Hepatic stellate cell (primary cell): ENCODE data around the gene HCFC2.
"Not testable (repeated sequence)": the region's sequence is repeated elsewhere in the genome, so short reads cannot be mapped to it uniquely, and the experiment has no call there.

Experiments
- DNase-seq: peaks from one replicate; pipeline ENCODE4 v3.0.0; 2011; ENCODE audit warnings: low spot score

HCFC2 gene

DNA sequence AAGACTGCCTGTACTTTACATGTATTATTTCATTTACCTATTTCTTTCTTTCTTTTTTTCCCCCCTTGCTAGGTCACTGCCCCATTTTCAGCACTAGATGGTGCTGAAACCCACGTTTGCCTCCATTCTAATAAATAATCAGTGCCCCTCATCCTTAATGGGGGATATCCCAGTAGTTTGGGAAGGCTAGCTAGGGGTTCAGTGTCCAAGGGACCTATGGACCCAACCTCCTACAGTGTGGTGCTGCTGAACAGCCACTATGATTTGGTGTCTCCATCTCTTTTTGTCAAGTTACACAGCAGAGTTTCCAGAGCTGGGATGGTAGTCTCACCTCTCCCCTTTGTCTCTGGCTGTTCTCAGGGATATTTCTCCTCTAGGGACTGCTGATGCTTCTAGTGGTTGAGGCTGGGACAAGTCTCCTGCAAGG is 6.5 kb upstream of the HCFC2 start:
- no peak for DNase-seq

DNA sequence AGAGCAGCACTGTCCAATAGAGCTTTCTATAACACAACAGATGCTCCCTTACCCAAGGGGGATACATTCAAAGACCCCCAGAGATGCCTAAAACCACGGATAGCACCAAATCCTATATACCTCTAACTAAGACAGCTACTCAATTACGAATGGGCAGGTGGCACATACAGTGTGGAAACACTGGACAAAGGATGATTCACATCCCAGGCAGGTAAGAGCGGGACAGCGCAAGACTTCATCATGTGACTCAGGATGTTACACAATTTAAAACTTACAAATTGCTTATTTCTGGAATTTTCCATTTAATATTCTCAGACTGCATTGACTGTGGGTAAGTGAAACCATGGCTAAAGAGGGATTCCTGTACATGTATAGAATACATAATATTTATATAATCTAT is 5.5 kb upstream of the HCFC2 start:
- DNase-seq, result no peak

- DNase-seq, result no peak
Measured at GRCh38 chr12:104059963-104060362, 4.4 kb upstream of the HCFC2 start.

GRCh38 chr12:104060791-104061190 is 3.5 kb upstream of the HCFC2 start:
- DNase-seq, result no peak

- no peak for DNase-seq
Measured at GRCh38 chr12:104063712-104064030, 660 bp upstream of the HCFC2 start.

DNA sequence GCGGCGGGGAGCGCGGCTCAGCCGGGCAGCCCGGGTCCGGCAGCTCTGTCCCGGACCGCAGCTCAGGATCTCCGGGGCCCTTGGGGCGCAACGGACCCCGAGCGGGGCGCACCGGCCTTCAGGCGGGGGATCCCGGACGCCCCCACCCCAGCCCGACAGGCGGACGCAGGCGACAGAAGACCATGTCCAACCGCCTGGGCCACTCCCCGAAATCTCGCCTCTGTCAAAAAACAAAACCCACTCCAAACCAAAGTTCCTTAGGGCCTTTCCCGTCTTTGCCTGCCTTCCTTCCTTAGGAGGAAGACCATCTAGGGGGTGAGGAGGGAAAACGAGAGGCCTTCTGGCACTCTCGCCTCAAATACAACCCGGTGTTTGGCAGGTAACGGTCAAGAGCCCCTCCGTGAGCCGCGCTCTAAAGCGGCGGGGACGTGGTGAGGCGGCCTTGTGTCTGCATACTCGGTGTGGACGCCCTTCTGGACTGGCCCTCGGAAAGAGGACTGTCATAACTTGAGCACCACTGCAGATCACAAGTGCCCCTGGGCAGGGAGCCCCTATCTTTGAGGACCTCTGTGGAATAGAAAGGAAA is 604 bp downstream of the HCFC2 start:
- DNase-seq, result peak; percentile 31

GRCh38 chr12:104072099-104072498 is 7.8 kb downstream of the HCFC2 start:
- no peak for DNase-seq

- DNase-seq, result no peak
Measured at GRCh38 chr12:104073699-104074098, 9.4 kb downstream of the HCFC2 start.

- DNase-seq, result no peak
Measured at GRCh38 chr12:104079024-104079423, 14.7 kb downstream of the HCFC2 start.

- no peak for DNase-seq
Measured at GRCh38 chr12:104080764-104081163, 16.4 kb downstream of the HCFC2 start.

DNA sequence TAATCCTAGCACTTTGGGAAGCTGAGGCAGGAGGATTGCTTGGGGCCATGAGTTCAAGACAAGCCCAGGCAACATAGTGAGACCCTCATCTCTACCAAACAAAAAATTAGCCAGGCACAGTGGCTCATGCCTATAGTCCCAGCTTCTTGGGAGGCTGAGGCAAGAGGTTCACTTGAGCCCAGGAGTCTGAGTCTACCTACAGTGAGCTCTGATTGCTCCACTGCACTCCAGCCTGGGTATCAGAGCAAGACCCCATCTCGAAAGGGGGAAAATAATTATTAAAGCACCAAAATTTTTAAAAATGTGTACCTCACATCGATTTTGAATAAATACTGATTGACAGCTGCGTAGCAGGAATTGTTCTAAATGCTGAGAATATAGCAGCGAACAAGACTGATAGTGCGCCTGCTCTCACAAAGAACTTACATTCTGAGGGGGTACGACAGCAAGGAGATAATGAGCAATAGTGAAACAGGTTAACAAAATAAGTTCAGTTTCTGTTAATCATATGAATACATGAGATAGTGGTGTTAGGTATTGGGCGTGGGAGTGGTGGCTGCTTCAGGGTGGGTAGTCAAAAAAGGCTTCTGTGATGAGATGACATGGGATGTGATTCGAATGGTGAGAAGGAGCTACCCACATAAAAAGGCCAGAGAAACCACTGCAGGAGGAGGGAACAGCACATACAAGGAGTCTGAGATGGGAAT is 19.6 kb downstream of the HCFC2 start:
- no peak for DNase-seq

- no peak for DNase-seq
Measured at GRCh38 chr12:104090685-104091084, 26.4 kb downstream of the HCFC2 start.

- no peak for DNase-seq
Measured at GRCh38 chr12:104091136-104091535, 26.8 kb downstream of the HCFC2 start.

GRCh38 chr12:104094284-104094683 is 30.0 kb downstream of the HCFC2 start:
- peak; percentile 47 for DNase-seq

- DNase-seq, result no peak
Measured at GRCh38 chr12:104095289-104095688, 31.0 kb downstream of the HCFC2 start.

GRCh38 chr12:104097954-104098353 is 33.6 kb downstream of the HCFC2 start:
- DNase-seq, result no peak

- DNase-seq, result no peak
Measured at GRCh38 chr12:104105461-104105860, 41.1 kb downstream of the HCFC2 start.

DNA sequence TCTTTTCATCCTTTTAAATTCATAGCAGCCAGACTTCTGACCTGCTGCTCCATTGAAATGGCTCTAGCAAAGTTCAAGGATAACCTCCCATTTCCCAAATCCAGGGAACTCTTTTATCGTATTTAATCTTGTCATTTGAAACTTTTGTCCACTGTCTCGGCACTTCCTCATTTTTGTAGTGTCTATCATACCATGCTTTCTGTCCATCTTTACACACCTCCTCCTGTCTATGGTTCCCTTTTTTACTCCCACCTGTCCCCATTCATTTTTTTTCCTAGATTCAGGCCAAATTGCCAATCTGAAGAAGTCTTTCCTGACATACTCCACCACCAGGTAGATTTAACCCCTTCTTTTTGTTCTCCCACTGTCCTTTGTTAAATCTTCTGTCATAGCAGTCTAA is 42.6 kb downstream of the HCFC2 start:
- DNase-seq, result no peak

GRCh38 chr12:104108755-104109445 is 44.6 kb downstream of the HCFC2 start:
- peak; percentile 57 for DNase-seq

GRCh38 chr12:104109446-104110271 is 45.3 kb downstream of the HCFC2 start:
- DNase-seq, result no peak

DNA sequence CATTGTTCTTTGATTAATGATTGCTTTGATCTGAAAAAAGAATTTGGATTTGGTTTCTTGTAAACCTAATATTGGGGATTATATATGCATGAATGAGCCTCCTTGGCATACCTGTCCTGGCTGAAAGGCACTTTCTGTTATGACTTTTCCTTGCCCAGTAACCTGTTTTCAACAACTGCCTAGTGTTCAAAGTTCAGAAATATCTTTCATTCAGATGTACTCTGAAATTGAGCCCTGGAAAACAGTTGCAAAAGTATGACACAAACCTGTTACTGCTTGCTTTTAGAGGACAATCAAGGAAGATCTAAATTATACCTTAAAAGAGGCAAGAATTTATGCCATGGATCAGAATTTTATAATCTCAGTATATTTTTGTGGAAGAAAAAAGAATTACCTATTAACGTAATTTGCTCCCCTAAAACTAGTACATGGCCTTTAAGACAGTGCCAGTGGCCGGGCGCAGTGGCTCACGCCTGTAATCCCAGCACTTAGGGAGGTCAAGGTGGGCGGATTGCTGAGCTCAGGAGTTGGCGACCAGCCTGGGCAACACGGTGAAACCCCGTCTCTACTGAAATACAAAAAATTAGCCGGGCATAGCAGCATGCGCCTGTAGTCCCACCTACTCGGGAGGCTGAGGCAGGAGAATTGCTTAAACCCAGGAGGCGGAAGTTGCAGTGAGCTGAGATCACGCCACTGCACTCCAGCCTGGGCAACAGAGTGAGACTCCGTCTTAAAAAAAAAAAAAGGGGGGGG is 50.7 kb downstream of the HCFC2 start:
- not testable (repeated sequence) for DNase-seq

GRCh38 chr12:104115587-104115975 is 51.2 kb downstream of the HCFC2 start:
- DNase-seq, result no peak
